Ovary (tissue), 3 donors: ENCODE measurements around the gene RIN1.
"Not testable (repeated sequence)": the region's sequence is repeated elsewhere in the genome, so short reads cannot be mapped to it uniquely, and the experiment has no call there.

Experiments used
- EP300 ChIP-seq: sonication (generic); formaldehyde crosslinking; IDR thresholded peaks from one replicate; pipeline ENCODE4 v1.6.1; 2017; ENCODE audit warnings: antibody characterized with exemption
- POLR2A ChIP-seq: fragments of 450-650 bp; IDR thresholded peaks from one replicate; pipeline ENCODE4 v1.6.1; 2017; ENCODE audit warnings: antibody characterized with exemption, mild to moderate bottlenecking, moderate library complexity
- TF ChIP-seq, protein P1 (sequence below), 3 donors: fragments of 450-650 bp in 2 of 3; fragments of 200-600 bp in 1 of 3; IDR thresholded peaks; one replicate each; pipeline versions ENCODE4 v1.5.1 to v1.8.0; 2016 to 2022; ENCODE audit warnings: antibody characterized with exemption in 3 of 3, mild to moderate bottlenecking in 1 of 3
- donor health status: DM: no; HTN: no; CAD: no.

DNA sequence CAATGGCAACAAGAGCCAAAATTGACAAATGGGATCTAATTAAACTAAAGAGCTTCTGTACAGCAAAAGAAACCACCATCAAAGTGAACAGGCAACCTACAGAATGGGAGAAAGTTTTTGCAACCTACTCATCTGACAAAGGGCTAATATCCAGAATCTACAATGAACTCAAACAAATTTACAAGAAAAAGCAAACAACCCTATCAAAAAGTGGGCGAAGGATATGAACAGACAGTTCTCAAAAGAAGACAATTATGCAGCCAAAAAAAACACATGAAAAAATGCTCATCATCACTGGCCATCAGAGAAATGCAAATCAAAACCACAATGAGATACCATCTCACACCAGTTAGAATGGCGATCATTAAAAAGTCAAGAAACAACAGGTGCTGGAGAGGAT lies 15.9 kb downstream of the RIN1 start:
- TF ChIP-seq, protein P1, sequence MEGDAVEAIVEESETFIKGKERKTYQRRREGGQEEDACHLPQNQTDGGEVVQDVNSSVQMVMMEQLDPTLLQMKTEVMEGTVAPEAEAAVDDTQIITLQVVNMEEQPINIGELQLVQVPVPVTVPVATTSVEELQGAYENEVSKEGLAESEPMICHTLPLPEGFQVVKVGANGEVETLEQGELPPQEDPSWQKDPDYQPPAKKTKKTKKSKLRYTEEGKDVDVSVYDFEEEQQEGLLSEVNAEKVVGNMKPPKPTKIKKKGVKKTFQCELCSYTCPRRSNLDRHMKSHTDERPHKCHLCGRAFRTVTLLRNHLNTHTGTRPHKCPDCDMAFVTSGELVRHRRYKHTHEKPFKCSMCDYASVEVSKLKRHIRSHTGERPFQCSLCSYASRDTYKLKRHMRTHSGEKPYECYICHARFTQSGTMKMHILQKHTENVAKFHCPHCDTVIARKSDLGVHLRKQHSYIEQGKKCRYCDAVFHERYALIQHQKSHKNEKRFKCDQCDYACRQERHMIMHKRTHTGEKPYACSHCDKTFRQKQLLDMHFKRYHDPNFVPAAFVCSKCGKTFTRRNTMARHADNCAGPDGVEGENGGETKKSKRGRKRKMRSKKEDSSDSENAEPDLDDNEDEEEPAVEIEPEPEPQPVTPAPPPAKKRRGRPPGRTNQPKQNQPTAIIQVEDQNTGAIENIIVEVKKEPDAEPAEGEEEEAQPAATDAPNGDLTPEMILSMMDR (IDR thresholded peaks at IDR 0.05) = not testable (repeated sequence)
- TF ChIP-seq EP300, POLR2A: not testable (repeated sequence)
